ENCODE results near the gene KCNB1. TPM values are rescaled to one million over a fixed set of nuclear protein-coding genes. Genes with fewer than 3 reads are reported as not detected.

Gene KCNB1
- total and polyA plus RNA-seq, 2 experiments from 2014 or later = 0.11 to 0.13 TPM

GRCh38 chr20:49455691-49456090 lies 26.8 kb downstream of the KCNB1 start:
- Histone ChIP-seq H3K36me3 (ENCODE audit: low read depth) (no peaks in the 10 kb centered on the region), H3K9ac (no peak overlapping the region), H3K27me3 (replicated peaks; ENCODE audit: insufficient read depth) (peaks cover 37% of the 10 kb centered on the region), H3K79me2 (ENCODE audit: insufficient read depth) (no peaks in the 10 kb centered on the region), H2AFZ (no peak overlapping the region), H3K9me2 (ENCODE audit: insufficient read depth) (no peaks in the 10 kb centered on the region), H3K9me3 (ENCODE audit: low read depth) (no peaks in the 10 kb centered on the region), H3K27ac (no peak overlapping the region), H4K20me1 (ENCODE audit: insufficient read depth) (no peaks in the 10 kb centered on the region), H3K4me2 (ENCODE audit: unreplicated experiment) (no peak overlapping the region), H3K4me1 (ENCODE audit: insufficient read depth) (peaks cover 5% of the 10 kb centered on the region; the same call in 1 of the 2 replicates), H3F3A (ENCODE audit: insufficient read depth) (no peaks in the 10 kb centered on the region), H3K4me3 (no peak overlapping the region)
- in situ Hi-C loops (cut with MboI) = no loop called here
- DNase-seq = no peak
- TF ChIP-seq EZH2 (IDR thresholded peaks at IDR 0.05; ENCODE audit: insufficient read depth, poor library complexity, severe bottlenecking) (no peak), EZH2phosphoT487 (IDR thresholded peaks at IDR 0.05; ENCODE audit: insufficient read depth, low read depth) (no peak)
- WGBS, 2 experiments (ENCODE audit: low coverage in 1 of 2, low lambda C conversion rate in 2 of 2, missing lambda C conversion rate in 2 of 2) = 77 to 79% methylated on average over 6 of the region's 6 CpGs

DNA sequence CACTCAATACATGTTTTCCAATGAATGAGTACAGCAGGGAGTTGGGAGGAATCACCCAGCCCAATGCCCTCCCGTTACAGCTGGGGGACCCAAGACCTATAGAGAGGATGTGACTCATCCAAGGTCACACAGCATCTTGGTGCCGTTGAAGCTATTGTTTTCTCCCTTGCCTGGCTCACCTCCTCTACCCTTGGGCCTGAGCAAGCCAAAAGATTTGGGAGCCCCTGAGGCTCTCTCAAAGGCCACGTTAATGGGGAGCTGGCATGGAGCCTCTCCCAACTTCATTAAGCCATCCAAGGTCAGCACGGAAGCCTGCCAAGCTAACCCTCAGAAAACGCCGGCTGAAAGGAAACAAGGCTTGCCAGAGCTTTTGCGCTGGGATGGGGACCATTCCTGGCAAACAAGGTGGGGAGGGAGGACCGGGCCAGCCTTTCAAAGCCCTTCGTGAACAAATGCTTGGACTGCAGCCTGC lies 30.4 kb downstream of the KCNB1 start:
- TF ChIP-seq EZH2 (IDR thresholded peaks at IDR 0.05; ENCODE audit: insufficient read depth, poor library complexity, severe bottlenecking) (no peak), EZH2phosphoT487 (IDR thresholded peaks at IDR 0.05; ENCODE audit: insufficient read depth, low read depth) (no peak)
- Histone ChIP-seq H3K27ac (no peak overlapping the region), H3K4me2 (ENCODE audit: unreplicated experiment) (no peak overlapping the region), H3K4me1 (ENCODE audit: insufficient read depth) (peaks cover 5% of the 10 kb centered on the region; the same call in 1 of the 2 replicates), H3K4me3 (no peak overlapping the region), H3K27me3 (replicated peaks; ENCODE audit: insufficient read depth) (peaks cover 25% of the 10 kb centered on the region), H3K9me3 (ENCODE audit: low read depth) (no peaks in the 10 kb centered on the region), H3K79me2 (ENCODE audit: insufficient read depth) (no peaks in the 10 kb centered on the region), H2AFZ (no peak overlapping the region), H3F3A (ENCODE audit: insufficient read depth) (no peaks in the 10 kb centered on the region), H3K9me2 (ENCODE audit: insufficient read depth) (no peaks in the 10 kb centered on the region), H3K36me3 (ENCODE audit: low read depth) (no peaks in the 10 kb centered on the region), H4K20me1 (ENCODE audit: insufficient read depth) (no peaks in the 10 kb centered on the region), H3K9ac (no peak overlapping the region)
- 11 to 12% methylated on average over 9 of the region's 9 CpGs for WGBS, 2 experiments (ENCODE audit: low coverage in 1 of 2, low lambda C conversion rate in 2 of 2, missing lambda C conversion rate in 2 of 2)
- DNase-seq = peak; percentile 35
- in situ Hi-C loops (cut with MboI) = no loop called here

GRCh38 chr20:49450281-49450721 lies 32.2 kb downstream of the KCNB1 start:
- H3K9ac ChIP-seq = no peak overlapping the region
- DNase-seq = no peak
- WGBS, 2 experiments (ENCODE audit: low coverage in 1 of 2, low lambda C conversion rate in 2 of 2, missing lambda C conversion rate in 2 of 2) = 76 to 77% methylated on average over 14 of the region's 14 CpGs
- no peaks in the 10 kb centered on the region for H3F3A ChIP-seq (ENCODE audit: insufficient read depth)
- in situ Hi-C loops (cut with MboI) = no loop called here
- TF ChIP-seq EZH2 (IDR thresholded peaks at IDR 0.05; ENCODE audit: insufficient read depth, poor library complexity, severe bottlenecking) = no peak
- no peak for TF ChIP-seq EZH2phosphoT487 (IDR thresholded peaks at IDR 0.05; ENCODE audit: insufficient read depth, low read depth)
- peaks cover 21% of the 10 kb centered on the region for H3K27me3 ChIP-seq (replicated peaks; ENCODE audit: insufficient read depth)
- no peak overlapping the region for H3K27ac ChIP-seq
- no peaks in the 10 kb centered on the region for H4K20me1 ChIP-seq (ENCODE audit: insufficient read depth)
- no peaks in the 10 kb centered on the region for H3K9me3 ChIP-seq (ENCODE audit: low read depth)
- H3K4me3 ChIP-seq = no peak overlapping the region
- H3K4me1 ChIP-seq (ENCODE audit: insufficient read depth) = peaks cover 5% of the 10 kb centered on the region; the same call in 1 of the 2 replicates
- H3K9me2 ChIP-seq (ENCODE audit: insufficient read depth) = no peaks in the 10 kb centered on the region
- no peak overlapping the region for H3K4me2 ChIP-seq (ENCODE audit: unreplicated experiment)
- no peaks in the 10 kb centered on the region for H3K36me3 ChIP-seq (ENCODE audit: low read depth)
- H2AFZ ChIP-seq = no peak overlapping the region
- no peaks in the 10 kb centered on the region for H3K79me2 ChIP-seq (ENCODE audit: insufficient read depth)

DNA sequence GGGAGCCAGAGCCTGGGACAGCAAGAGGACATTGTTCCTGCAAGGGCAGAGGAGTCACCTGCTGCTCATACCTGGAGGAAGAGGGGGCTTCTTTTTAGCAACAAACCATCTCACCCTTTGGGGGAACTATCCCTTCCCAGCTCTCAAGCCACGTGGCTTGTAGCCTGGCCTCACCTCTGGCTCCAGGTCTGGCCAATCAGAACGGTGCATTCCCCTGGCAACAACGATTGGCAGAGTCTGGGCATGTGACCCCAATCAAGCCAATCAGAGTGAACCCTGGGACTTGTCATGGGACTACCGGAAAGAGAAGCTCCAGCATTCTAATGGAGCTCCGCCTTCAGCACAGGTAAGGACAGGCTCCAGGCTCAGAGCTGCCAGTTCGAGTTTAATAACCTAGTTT lies 33.6 kb downstream of the KCNB1 start:
- Histone ChIP-seq H3K27me3 (replicated peaks; ENCODE audit: insufficient read depth) (peaks cover 34% of the 10 kb centered on the region), H3K9ac (no peak overlapping the region), H3K36me3 (ENCODE audit: low read depth) (no peaks in the 10 kb centered on the region), H3K9me3 (ENCODE audit: low read depth) (no peaks in the 10 kb centered on the region), H3F3A (ENCODE audit: insufficient read depth) (no peaks in the 10 kb centered on the region), H3K9me2 (ENCODE audit: insufficient read depth) (no peaks in the 10 kb centered on the region), H2AFZ (no peak overlapping the region), H3K4me2 (ENCODE audit: unreplicated experiment) (no peak overlapping the region), H3K4me3 (no peak overlapping the region), H3K79me2 (ENCODE audit: insufficient read depth) (no peaks in the 10 kb centered on the region), H3K27ac (no peak overlapping the region), H4K20me1 (ENCODE audit: insufficient read depth) (no peaks in the 10 kb centered on the region), H3K4me1 (ENCODE audit: insufficient read depth) (peaks cover 5% of the 10 kb centered on the region; the same call in 1 of the 2 replicates)
- in situ Hi-C loops (cut with MboI) = no loop called here
- no peak for DNase-seq
- 61 to 66% methylated on average over 6 of the region's 6 CpGs for WGBS, 2 experiments (ENCODE audit: low coverage in 1 of 2, low lambda C conversion rate in 2 of 2, missing lambda C conversion rate in 2 of 2)
- TF ChIP-seq EZH2phosphoT487 (IDR thresholded peaks at IDR 0.05; ENCODE audit: insufficient read depth, low read depth) (no peak), EZH2 (IDR thresholded peaks at IDR 0.05; ENCODE audit: insufficient read depth, poor library complexity, severe bottlenecking) (no peak)
